ENCODE data around the gene PSMA7.
"Not testable (repeated sequence)": the region's sequence is repeated elsewhere in the genome, so short reads cannot be mapped to it uniquely, and the experiment has no call there.

PSMA7 gene

DNA sequence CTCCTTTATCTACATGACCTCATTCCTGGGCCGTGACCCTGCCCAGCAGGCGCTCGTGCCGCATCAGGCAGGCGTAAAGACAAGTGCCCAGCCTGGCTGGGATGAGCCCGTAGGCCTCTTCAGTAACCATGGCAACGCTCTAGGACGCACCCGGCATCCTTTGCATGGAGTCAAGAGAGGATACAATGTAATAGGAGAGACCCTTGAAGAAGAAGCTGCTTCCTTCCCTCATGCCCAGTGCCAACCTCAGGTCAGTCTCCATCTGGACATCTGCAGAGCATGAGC lies 25.9 kb downstream of the PSMA7 start:
- DNase-seq, result no peak

DNA sequence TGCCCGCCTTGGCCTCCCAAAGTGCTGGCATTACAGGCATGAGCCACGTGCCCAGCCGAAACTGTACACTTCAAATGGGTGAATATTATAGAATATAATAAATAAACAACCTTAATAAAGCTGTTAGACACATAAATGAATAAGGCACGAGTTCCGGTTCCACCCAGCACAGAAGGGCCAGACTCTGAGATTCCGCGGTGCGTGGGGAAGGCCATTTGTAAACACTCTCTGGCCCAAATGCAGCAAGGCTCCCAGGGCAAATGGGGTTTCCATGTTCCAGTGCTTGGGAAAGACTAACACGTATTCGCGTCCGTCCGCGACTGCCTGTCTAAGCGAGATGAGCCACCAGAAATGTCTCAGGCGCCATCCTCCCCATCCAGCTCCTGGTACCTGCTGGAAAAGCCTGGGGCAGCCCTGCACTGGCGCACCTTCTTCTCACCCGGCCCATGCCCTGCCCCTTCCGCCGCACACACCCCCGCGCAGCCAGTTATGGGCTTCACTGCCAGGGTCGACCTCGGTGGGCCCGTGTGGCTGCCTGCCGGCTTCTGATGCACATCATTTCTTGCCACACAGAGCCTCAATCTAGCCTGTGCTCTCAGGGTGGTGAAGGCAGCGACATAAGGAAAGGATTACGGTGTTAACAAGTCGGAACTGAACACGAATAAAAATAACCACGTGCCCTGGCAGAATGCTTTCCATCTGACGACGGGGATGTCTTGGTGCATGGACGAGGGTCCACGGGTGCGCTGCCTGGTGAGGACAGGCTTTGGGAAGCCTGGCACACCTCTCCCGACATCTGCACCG lies 26.4 kb downstream of the PSMA7 start:
- no peak for DNase-seq

DNA sequence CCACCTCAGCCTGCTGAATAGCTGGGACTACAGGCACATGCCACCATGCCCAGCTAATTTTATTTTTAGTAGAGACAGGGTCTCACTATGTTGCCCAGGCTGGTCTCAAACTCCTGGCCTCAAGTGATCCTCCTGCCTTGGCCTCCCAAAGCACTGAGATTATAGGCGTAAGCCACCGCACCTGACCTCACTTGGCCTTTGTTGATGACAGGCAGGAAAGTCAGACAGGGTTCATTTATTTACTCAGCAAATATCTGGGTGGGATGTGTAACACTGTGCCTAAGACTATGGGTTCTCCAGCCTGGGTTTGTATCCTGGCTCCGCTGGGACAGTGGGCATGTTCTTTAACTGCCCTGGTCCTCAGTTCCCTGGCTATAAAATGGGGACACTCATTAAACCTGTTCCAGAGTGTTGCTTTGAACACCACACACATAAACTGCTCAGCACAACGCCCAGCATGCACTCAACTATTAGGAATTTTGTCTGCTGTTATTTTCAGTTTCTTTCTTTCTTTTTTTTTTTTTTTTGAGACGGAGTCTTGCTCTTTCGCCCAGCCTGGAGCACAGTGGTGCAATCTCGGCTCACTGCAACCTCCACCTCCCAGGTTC lies 27.3 kb downstream of the PSMA7 start:
- not testable (repeated sequence) for DNase-seq

DNA sequence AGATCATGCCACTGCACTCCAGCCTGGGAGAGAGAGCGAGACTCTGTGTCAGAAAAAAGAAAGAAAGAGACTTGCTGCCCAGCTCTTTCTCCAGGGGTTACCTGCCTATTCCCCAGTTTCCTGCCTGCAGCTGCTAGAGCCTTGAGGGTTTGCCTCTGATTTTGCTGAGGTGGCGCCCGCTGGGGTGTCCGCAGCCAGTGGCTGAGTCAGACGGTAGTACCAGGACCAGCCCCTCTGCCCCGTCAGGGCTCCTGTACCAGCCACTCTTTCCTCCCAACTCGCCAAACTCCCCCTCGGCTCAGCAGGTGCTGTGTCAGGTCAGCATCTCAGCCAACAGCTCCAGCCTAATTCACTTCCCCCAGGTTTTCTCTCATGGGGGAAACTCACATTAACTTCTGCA lies 28.3 kb downstream of the PSMA7 start:
- no peak for DNase-seq

DNA sequence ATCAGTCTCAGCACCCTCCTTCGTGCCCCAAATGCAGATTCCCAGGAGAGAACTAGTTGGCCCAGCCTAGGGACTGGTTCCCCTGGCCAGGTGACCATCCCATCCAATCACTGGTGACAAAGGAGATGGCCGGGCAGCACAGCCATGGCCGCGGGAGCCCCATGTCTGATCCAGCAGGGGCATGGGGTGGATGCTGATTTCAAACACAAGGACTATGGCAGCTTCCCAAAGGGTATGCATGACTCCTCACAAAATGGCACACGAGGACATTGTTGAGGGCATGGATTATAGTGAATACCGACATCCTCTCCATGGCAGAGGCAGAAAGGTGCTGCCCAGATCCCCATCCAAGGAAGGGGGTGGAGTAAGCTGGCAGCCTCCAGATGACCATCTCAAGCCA lies 30.8 kb downstream of the PSMA7 start:
- no peak for DNase-seq

DNA sequence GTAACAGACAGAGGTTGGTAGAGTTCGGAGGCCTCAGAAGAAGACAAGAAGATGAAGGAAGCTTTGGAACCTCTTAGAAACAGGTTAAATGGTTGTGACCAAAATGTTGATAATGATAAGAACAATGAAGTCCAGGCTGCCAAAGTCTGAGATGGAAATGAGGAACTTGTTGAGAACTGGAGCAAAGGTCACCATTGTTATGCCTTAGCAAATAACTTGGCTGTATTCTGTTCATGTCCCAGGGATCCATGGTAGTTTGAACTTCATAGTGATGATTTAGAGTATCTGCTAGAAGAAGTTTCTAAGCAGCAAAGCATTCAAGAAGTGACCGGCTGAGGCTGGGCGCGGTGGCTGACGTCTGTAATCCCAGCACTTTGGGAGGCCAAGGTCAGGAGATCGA lies 32.0 kb downstream of the PSMA7 start:
- DNase-seq, result no peak

DNA sequence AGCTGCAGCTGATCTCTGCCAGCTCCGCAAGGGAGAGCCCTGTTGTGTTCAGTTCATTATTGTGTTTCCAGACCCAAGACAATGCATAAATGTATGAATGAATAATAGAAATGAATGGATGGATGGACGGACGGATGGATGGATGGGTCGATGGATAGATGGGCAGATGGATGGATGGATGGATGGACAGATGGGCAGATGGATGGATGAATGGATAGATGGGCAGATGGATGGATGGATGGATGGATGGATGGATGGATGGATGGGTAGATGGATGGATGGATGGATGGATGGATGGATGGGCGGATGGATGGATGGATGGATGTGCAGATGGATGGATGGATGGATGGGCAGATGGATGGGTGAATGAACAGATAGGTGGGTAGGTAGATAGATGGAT lies 37.6 kb downstream of the PSMA7 start:
- no peak for DNase-seq

DNA sequence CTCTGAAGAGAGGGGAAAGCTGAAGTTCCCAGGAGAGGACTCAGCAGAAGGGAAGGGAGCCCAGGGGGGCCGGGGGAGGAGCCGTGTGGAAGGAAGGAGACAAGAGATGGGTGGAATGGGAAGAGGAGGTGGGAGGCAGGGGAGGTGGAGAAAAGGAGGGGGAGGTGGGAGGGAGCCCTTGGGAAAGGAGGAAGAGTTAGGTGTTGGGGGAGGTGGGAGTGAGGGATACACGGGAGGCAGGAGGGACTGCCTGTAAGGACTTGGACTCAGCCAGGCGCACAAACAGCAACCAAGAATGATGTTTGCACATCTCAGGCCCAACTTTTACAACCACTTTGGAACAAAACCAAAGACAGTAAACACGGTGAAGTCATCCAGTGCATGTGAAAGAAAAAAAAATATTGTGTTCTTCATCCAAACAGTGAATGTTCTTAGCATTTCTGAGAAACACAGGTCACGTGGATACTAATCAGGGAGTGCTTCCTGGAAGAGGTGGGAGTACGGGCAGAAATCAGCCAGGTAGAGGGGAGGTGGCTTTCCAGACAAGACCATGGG lies 38.3 kb downstream of the PSMA7 start:
- DNase-seq, result no peak

DNA sequence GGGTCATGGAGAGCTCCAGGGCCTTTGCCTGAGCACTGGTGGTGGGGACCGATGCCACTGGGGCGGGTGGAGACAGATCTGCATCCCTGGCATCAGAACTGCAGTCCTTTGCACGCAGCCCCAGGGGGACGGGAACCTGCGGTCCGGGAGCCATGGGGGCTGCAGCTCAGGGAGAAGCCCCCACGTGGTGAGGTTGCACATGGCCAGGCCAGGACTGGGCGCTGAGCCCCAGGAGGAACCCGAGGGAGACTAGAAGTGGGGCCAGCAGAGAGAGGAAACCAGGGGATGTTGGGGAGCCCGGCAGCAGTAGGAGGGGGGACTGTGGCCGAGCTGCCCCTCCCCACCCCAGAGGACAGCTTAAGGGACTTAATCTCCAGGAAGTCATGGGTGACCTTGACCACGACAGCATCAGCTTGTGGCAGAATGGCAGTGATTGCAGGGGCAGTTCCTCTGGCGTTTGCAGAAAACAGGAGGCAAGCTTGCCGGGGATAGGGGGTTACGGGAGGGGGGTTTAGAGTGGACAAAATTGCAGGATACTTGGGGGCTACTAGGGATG lies 38.9 kb downstream of the PSMA7 start:
- DNase-seq, result no peak

DNA sequence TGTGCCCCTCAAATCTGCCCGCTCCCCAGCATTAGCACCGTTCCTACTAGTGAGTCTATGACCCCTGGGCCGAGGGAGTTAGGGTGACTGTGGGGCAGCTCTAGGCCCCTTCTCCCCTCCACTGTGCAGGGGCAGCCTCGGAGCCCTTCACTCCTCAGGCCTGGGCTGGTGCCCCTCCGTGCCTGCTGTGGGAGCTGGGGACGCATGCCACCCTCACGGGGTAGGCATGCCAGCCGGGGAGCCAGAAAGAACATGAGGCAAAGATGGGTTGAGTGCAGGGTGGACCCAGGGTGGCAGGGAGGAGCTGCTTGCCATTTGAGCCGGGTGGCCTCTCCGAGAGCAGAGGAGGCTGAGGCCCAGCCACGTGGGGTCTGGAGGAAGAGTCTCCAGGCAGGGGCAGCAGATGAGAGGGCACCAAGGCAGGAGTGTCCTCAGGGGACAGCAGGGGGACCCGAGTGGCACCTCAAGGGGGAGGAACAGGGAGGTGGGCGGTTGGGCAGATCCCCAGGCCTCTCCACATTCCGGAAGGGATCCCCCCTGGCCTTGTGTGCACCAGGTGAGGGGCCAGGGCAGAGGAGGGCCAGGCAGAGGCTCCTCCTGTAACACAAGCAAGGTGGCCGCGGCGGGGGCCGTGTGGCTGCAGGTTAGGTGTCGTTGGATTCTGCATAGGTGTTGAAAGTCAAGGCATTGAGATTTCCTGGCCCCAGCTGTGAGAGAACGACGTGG lies 39.5 kb downstream of the PSMA7 start:
- DNase-seq, result no peak

DNA sequence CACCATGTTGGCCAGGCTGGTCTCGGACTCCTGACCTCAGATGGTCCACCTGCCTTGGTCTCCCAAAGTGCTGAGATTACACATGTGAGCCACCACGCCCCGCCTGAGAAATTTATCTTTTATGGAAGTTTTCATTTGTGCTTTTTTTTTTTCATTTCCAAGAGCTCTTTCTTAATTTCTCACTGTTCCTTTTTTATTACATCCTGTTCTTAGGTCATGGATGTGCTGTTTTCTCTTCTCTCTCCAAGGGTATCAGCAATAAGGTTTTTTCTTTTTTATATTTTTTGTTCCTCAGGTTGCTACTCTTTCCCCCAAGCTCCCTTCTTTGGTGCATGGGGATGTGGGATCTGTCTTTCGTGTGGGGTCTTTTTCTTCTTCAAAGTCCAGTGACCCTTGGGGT lies 42.1 kb downstream of the PSMA7 start:
- no peak for DNase-seq

DNA sequence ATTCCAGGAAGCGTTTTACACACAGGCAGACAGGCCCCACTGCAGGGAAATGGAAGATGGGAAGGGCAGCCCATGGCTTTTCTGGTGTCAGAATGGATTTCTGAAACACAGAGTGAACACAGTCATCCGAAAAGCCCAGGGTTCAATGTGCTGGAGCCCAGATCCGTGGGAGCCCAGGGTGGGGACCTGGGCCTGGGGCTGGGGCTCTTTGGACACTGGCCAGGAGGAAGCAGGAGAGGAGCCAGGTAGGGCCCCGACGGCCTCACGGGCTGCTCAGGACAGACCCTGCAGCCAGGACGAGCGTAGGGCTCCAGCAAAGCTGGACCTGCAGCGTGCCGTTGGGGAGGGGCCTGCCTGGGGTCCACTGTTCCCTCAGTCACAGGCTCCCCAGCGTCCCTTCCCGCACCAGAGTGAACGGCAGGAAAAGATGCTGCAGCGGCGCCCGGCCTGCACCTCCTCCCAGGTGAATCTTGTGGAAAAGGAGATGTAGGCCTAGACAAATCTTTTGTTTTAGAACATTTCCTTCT lies 45.2 kb downstream of the PSMA7 start:
- no peak for DNase-seq

DNA sequence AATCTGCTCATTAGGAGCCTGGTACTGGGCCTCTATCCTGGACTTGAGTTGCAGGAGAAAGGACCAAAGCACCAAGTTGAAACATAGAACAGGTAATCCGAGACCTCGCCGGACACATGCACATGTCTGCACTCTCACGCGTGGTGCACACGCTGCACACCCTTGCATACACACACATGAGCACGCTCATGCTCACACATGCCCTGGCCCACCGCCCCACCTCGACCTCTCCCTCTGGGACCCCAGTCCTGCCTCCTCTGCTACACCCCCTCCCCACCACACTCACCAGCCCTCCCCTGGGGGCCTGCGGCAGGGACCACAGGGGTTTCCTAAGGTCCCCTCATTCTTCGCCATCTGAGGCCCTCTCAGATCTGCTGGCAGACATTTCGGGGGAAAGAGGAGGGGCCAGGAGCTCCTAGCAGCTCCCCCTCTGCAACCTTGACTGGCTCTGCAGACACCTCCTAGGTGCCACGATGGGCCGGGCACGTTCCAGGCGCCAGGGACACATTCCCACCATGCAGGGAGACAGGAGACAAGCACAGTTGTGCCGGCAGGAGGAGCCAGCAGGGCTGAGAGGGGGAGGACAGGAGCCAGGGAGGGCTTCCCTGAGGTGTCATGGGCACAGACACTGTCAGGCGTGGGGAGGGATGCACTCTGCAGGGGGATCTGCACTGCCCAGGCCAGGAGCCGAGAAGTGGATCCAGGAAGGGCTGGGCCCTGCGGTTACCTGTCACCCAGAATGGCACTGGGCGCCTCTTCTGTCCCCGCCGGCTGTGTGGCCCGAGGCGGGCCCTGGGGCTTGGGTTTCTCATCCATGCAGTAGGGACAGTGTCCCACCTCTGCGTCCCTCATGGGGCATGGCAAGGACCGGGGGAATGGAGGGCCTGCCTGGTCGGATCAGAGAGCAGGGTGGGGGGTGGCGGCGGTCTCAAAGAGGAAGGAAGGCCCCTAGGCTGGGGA lies 46.5 kb downstream of the PSMA7 start:
- no peak for DNase-seq

DNA sequence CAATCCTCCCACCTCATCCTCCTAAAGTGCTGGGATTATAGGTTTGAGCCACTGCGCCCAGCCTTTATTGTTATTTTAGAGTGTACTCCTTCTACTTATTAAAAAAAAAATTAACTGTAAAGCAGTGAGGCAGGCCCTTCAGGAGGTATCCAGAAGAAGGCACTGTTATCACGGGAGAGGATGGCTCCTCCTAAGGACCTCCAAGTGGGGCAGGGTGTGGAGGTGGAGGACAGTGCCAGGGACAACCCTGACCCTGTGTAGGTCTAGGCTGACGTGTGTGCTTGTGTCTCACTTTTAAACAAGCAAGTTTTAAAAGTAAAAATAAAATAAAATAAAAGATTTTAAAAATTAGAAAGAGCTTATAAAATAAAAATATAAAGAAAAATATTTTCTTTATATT lies 53.8 kb downstream of the PSMA7 start:
- DNase-seq, result no peak

DNA sequence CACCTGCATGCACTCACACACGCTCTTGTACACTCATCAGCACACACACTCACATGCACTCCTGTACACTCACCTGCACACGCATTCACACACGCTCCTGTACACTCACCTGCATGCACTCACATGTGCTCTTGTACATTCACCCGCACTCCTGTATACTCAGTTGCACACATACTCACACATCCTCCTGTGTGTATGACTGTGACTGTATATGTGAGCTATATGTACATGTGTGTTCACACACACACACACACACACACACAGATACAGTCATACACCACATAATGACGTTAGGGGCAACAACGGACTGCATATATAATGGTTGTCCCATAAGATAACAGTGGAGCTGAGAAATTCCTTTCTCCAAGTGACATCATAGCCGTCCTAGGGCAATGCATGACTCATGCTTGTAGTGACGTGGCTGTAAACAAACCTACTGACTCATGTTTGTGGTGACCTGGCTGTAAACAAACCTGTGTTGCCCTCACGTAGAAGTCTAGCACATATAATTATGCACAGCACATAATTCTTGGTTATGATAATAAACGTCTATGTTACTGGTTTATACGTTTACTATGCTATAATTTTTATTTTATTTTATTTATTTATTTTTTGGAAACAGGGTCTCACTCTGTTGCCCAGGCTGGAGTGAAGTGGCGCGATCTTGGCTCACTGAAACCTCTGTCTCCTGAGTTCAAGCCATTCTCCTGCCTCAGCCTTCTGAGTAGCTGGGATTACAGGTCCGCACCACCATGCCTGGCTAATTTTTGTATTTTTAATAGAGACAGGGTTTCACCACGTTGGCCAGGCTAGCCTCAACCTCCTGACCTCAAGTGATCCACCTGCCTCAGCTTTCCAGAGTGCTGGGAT lies 54.7 kb downstream of the PSMA7 start:
- DNase-seq, result no peak

DNA sequence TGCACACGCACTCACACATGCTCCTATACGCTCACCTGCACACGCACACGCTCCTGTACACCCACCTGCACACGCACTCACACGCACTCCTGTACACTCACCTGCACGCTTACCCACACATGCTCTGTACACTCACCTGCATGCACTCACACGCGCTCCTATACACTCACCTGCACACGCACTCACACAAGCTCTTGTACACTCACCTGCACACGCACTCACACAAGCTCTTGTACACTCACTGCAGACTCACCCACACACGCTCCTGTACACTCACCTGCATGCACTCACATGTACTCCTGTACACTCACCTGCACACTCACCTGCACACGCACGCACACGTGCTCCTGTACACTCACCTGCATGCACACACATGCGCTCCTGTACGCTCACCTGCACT lies 55.6 kb downstream of the PSMA7 start:
- DNase-seq, result no peak

DNA sequence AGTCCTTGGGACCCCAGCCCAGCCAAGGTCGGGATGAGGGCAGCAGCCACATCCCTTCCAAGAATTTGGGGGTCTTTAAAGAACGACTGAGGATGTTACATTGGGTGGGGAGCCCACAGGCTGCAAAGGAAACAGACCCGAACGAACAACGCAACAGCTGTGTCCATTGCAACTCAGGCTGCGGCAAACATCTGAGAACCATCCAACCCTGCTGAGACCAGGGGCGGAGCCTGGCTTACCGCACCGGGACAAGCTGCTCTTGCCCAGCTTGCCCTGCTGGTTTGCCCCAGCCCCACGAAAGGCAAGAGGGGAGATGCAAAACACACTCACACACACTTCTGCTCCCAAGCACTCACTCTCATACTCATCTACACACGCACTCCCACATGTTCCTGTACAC lies 56.0 kb downstream of the PSMA7 start:
- DNase-seq, result peak in 1 of 2 experiments; percentile 44

Data from NCI-H526 (cell line).